DND-41 (cell line): ENCODE measurements around the gene ZCCHC2.

Experiments used
- CTCF ChIP-seq: IDR thresholded peaks from 2 replicates; pipeline ENCODE4 v1.5.1; 2012; ENCODE audit warnings: borderline replicate concordance, low read length, moderate library complexity, mild to moderate bottlenecking; ENCODE audit not compliant: poor library complexity, severe bottlenecking; ENCODE audit errors: extremely low read depth
- EZH2 ChIP-seq: IDR thresholded peaks from 3 replicates; pipeline ENCODE4 v1.6.1; 2012; ENCODE audit warnings: borderline replicate concordance, low read depth, mild to moderate bottlenecking, moderate library complexity, low read length, inconsistent platforms; ENCODE audit not compliant: severe bottlenecking

DNA sequence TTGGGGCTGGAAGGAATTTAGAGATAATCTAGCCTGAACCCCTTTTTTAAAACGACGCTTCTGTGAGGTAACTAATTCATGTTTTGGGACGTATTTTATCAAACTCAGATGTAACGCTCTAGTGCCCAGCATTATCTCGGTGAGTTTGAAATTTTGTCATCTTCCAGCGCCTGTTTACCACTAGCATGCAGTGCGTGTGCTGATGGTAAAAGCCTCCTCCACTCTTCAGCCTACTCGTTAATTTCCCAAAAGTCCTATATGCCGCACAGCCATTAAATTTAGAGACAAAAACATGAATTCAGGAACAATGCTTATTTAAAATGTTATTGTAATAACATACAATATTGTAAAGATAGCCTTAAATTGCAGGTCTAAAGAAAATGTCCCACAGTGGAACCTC, 2.8 kb downstream of the ZCCHC2 start:
- TF ChIP-seq CTCF (no peak), EZH2 (no peak)
